G401 (cell line): ENCODE results near the gene SRRM1. TPM values are rescaled to one million over a fixed set of nuclear protein-coding genes. Genes with fewer than 3 reads are reported as not detected.
"Not testable (repeated sequence)": the region's sequence is repeated elsewhere in the genome, so short reads cannot be mapped to it uniquely, and the experiment has no call there.

Experiments used
- DNase-seq: peaks from one replicate; pipeline ENCODE4 v3.0.0-alpha.2; 2015; ENCODE audit warnings: low spot score
- in situ Hi-C: cut with HindIII; loops from 2 replicates; pipeline ENCODE4 v1.10.0; 2016; ENCODE audit warnings: low sequenced_read_pairs, mixed read lengths
- total RNA-seq: library from RNA; depleted of rRNA; stranded (reverse); fragments of >200 nt; shearing (Covaris generic); gene quantifications from 2 replicates; pipeline ENCODE4 v1.2.3, GENCODE V29; 2014; rRNA removed

Gene SRRM1
- total RNA-seq, 1 experiment from 2014 or later, result 30.7 TPM

DNA sequence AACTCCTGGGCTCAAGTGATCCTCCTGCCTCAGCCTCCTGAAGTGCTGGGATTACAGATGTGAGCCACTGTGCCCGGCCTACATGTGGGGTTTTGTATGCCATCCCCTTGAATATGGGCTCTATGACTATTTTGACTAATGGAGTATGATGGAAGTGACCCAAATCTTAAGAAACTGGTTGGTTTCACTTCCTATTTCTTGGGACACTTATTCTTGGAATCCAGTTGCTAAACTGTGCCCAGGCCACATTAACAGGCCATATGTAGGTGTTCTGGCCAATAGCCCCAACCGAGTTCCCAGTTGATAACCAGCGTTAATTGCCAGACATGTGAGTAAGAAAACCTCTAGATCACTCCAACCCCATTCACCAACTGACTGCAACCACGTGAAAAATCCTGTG, 65.8 kb downstream of the SRRM1 start:
- in situ Hi-C loops, result no loop called here
- no peak for DNase-seq

DNA sequence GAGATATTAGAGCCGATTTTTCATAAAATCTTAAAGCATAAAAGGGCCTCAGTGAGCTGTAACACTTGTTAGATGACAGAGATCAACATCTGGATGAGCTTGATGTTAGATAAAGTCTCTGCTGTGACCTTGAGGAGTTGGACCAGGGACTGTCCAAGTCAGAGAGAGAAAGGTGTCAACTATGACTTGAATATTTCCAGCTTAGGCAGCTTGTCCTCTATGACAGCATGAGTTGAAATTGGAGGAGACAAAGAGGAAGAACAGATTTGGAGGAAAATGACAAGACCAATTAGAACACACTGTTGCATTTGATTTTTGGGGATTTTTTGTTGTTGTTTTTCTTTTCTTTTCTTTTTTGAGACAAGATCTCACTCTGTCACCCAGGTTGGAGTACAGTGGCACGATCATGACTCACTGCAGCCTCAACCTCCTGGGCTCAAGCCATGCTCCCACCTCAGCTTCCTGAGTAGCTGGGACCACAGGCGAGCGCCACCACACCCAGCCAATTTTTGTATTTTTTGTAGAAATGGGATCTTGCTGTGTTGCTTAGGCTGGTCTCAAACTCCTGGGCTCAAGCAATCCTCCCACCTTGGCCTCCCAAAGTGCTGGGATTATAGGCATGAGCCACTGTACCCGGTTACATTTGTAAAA, 66.8 kb downstream of the SRRM1 start:
- in situ Hi-C loops, result no loop called here
- DNase-seq, result no peak

DNA sequence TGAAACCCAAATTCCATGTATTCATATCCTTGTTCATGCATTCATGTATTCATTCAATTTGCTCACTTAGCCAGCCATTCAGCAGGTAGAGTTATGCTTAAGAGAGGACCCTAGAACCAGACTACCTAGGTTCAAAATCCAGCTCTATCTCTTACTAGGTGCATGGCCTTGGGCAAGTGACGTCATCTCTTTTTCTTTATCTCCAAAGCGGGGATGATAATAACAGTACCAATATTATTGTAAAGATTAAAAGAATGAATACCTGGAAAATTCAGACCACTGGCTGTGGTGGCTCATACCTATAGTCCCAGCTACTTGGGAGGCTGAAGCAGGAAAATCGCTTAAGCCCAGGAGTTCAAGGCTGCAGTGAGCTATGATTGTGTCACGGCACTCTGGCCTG, 68.2 kb downstream of the SRRM1 start:
- in situ Hi-C loops, result no loop called here

DNA sequence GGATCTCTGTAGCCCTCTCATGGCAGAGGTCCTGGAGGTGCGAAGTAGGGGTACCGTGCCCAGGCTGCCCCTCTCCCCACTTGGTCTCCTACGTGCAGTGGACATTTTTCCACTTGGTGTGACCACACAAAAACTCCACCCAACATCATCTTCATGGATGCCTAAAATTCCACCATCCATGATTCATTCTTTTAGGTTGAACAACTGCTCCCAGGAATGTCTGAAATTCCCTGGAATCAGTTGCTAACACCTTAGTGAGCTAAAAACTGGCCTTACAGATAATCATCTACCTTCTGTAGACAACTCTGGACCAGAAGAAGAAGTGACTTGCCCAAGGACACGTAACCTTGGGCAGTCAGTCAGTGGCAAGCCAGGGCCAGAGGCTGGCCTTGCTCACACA, 70.1 kb downstream of the SRRM1 start:
- DNase-seq, result no peak
- in situ Hi-C loops, result no loop called here

More for the DNA sequence above, 68.2 kb downstream of the SRRM1 start:
- no peak for DNase-seq

DNA sequence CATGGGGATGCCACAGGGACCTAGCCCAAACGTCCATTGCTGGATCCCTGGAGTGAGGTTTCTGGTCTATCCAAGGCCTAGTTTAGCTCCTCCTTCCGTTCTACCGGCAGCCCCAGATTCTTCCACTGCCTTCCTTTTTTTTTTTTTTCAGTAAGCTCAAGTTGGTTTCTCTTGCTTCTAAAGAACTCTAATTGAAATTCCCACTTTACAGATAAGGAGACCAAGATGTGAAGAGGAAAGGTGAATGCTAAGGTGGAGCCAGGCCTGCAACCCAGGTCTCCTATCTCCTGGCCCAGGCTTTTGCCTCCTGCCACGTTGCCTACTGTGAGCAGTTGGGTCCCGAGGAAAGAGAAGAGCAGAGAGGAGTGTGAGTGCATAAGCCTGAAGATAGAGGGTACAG, 70.6 kb downstream of the SRRM1 start:
- DNase-seq, result no peak
- in situ Hi-C loops, result no loop called here

DNA sequence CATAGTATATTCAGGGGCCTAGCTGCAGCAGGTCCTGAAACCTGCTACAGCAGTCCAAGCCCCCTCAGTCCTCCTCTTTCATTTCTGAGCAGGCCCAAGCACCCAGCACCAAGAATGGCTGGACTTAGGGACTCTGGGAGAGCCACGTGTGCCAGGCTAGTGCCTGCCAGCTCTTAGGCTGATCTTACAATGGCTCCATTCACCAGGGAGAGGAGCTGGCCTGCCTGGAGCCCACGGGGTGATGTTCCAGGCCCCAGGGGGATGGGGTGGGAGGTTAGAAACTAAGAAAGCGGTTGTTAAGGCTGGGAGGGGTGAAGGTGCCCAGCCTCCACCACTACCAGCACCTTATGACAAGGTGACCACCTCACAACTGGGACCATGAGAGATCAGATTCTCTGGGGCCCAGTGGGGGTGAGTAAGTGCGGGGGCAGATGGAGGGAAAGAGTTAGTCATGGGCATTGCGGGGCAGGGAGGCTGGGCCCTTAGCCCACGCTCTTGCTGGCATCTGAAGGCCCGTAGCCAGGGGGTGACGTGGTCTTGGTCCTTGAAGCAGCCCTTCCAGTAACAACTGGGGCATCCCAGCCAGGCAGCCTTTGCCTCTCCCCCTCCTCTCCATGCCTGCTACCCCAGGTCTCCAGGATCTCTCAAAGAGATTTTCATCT, 71.9 kb downstream of the SRRM1 start:
- in situ Hi-C loops, result no loop called here
- peak; percentile 37 for DNase-seq

DNA sequence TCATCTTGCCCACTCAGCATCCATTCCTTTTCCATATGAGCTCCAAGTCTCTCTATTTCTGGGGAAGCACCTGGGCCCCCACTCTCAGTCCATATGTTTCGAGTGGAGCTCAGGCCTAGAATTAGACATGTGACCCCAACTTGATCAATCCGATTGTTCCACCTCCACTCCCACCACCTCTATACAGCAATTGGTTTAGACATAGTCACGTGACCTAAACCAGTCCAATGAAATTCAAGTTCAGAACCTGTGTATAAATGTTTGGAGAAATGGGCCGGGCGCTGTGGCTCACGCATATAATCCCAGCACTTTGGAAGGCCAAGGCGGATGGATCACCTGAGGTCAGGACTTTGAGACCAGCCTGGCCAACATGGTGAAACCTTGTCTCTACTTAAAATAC, 72.6 kb downstream of the SRRM1 start:
- in situ Hi-C loops, result no loop called here
- DNase-seq, result no peak

DNA sequence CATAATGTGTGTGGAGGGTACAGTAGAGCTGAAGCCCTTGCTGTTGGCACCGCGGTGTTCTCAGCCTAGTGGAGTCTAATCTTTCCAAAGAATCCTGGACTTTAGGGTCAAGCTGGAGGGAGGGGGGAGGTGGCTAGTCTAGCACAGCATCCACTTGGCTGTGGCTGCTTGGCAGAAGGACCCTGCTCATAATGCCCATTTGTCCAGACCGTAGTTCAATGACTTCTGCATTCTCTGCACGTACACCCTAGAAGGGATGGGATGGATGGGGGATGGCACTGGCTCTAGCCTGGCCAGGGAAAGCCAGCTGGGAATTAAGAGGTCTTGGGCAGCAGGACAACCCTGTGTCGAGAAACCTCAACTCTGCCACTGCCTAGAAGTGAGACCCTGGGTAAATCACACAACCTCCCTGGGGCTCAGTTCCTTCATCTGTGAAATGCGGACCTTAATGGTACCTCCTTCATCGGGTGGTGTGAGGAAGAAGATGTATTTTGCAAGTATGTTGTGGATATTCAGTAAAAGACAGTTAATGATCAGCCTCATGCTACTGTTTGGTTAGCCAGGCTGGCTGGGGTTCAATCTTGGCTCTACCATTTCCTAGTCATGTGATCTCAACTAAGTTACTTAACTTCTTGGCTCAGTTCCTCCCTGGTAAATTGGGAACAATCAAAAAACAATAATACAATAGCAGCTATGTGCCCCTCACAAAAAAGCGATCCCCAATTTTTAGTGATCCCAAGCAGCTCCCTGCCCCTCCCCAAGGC, 75.0 kb downstream of the SRRM1 start:
- in situ Hi-C loops, result no loop called here
- peak; percentile 42 for DNase-seq

DNA sequence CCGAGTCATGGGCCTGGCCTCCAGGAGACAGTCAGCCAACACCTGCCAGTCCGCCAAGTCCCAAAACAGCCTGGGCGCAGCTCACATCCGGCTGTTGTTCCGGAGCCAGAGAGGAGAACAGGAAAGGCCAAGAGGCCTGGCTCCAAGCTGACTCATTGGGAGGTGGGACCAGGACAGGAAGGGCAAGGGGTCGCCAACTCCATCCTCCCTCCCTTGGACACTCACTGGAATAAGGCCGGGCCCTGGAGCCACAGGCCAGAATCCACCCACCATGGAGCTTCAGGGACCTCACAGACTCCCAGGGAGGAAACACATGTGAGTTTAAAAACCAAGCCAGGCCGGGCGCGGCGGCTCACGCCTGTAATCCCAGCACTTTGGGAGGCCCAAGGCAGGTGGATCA, 77.0 kb downstream of the SRRM1 start:
- in situ Hi-C loops, result no loop called here

DNA sequence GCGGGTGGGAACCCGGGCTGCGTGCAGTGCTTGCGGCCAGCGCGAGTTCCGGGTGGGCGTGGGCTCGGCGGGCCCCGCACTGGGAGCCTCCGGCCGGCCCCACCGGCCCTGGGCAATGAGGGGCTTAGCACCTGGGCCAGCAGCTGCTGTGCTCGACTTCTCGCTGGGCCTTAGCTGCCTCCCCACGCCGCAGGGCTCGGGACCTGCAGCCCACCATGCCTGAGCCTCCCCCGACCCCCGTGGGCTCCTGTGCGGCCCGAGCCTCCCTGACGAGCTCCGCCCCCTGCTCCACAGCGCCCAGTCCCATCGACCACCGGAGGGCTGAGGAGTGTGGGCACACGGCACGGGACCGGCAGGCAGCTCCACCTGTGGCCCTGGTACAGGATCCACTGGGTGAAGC, 78.4 kb downstream of the SRRM1 start:
- no peak for DNase-seq
- in situ Hi-C loops, result no loop called here

More for the DNA sequence above, 77.0 kb downstream of the SRRM1 start:
- DNase-seq, result no peak

DNA sequence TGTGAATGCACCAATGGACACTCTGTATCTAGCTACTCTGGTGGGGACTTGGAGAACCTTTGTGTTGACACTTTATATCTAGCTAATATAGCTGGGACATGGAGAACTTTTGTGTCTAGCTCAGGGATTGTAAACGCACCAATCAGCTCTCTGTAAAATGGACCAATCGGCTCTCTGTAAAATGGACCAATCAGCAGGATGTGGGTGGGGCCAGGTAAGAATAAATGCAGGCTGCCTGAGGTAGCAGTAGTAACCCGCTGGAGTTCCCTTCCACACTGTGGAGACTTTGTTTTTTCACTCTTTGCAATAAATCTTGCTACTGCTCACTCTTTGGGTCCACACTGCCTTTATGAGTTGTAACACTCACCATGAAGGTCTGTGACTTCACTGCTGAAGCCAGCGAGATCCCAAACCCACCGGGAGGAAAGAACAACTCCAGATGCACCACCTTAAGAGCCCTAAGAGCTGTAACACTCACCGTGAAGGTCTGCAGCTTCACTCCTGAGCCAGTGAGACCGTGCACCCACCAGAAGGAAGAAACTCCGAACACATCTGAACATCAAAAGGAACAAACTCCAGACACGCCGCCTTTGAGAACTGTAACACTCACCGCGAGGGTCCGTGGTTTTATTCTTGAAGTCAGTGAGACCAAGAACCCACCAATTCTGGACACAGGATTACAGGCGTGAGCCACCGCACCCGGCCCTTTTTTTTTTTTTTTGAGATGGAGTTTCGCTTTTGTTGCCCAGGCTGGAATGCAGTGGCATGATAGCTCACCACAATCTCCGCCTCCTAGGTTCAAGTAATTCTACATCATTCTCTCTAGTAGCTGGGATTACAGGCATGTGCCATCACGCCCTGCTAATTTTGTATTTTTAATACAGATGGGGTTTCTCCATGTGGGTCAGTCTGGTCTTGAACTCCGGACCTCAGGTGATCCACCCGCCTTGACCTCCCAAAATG, 79.3 kb downstream of the SRRM1 start:
- in situ Hi-C loops, result not testable (repeated sequence)

More for the DNA sequence above, 79.3 kb downstream of the SRRM1 start:
- not testable (repeated sequence) for DNase-seq

Other genes with a start within 250 kb of the SRRM1 start
- gene STPG1, start 229.5 kb upstream of the SRRM1 start, total RNA-seq, result 7.1 and 17.8 TPM in 2 replicates
- 9.0 and 12.3 TPM in 2 replicates for gene NIPAL3, start 227.5 kb upstream of the SRRM1 start, total RNA-seq
- gene RCAN3, start 140.5 kb upstream of the SRRM1 start, total RNA-seq, result 7.6 and 16.7 TPM in 2 replicates
- not detected in 2 replicates for gene NCMAP, start 87.2 kb upstream of the SRRM1 start, total RNA-seq
- gene CLIC4, start 102.1 kb downstream of the SRRM1 start, total RNA-seq, result 111 and 171 TPM in 2 replicates